AG08395 (cell line): ENCODE results near the gene ARNT2.
"Not testable (repeated sequence)": the region's sequence is repeated elsewhere in the genome, so short reads cannot be mapped to it uniquely, and the experiment has no call there.

ENCODE experiments used
- DNase-seq: peaks from one replicate; pipeline ENCODE4 v3.0.0; 2012; ENCODE audit warnings: mixed read lengths, low spot score

ARNT2 gene

DNA sequence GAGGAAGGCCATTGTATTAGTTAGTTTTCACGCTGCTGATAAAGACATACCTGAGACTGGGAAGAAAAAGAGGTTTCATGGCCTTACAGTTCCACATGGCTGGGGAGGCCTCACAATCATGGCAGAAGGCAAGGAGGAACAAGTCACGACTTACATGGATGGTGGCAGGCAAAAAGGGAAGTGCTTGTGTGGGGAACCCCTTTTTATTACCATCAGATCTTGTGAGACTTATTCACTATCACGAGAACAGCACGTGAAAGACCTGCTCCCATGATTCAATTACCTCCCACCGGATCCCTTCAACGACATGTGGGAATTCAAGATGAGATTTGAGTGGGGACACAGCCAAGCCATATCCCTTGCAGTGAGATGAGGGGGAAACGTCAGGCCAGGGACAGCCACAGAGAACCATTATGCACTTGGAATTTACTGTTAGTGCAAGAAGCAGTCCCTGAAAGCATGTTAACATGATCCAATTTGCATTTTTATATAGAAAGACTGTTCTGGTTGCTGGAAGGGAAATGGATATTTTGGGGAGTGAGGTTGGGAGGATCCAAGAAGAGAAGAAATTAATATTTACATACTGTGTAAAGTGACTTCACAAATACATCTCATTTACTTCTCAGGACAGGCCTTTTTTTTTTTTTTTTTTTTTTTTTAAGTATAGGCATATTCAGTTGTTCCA lies 87.1 kb downstream of the ARNT2 start:
- DNase-seq, result no peak

DNA sequence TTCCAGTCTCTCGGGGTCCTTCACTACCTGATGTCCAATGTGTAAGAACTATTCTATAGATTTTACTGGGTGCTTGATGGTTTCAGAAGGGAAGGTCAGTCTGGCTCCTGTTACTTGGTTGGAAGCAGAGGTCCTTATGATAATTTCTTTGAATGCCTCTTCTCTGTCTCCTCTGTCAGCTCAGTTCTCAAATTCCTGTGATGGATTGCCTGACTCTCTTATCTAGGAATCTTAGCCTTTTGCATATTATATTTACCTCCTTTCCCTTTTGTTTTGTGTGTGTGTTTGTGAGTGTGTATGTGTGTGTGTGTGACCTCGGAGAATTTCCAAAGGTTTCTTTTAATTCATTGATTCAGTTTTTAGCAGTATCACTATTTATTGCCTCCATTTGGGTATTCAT lies 88.2 kb downstream of the ARNT2 start:
- DNase-seq, result no peak

DNA sequence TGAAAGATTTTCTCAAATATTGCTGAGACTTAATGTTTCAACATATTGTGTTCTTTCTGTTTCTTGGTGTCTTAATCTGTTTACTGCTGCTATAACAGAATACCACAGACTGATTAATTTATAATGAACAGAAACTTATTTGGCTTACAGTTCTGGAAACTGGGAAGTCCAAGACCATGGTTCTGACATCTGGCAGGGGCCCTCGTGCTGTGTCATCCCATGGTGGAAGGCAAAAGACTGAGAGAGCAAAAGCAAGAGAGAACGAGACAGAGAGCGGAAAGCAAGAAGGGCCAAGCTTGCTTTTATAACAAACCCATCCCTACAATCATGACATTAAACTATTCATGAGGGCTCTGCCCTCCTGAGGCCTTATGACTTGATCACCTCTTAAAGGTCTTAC lies 88.7 kb downstream of the ARNT2 start:
- no peak for DNase-seq

- peak; percentile 72 for DNase-seq
Observed at GRCh38 chr15:80494351-80494751, 90.2 kb downstream of the ARNT2 start.

DNA sequence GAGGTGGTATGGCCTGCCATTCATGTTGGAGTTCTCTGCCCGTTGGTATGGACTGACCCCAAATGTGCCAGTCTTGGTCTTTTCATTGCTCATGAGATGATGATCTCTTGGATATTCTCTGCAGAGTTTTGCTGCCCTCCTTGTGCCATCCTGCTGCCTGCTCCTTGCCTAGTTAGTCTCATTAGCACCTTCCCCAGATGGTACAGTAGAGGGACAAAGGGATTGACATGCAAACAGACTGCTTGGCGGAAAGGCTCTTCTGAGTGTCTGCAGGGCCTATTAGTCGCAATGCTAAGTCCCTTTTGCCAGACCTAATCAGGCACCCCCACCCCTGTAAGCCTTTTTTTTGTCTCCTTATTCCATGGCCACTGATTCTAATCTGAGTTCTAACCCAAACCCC lies 90.6 kb downstream of the ARNT2 start:
- no peak for DNase-seq

DNA sequence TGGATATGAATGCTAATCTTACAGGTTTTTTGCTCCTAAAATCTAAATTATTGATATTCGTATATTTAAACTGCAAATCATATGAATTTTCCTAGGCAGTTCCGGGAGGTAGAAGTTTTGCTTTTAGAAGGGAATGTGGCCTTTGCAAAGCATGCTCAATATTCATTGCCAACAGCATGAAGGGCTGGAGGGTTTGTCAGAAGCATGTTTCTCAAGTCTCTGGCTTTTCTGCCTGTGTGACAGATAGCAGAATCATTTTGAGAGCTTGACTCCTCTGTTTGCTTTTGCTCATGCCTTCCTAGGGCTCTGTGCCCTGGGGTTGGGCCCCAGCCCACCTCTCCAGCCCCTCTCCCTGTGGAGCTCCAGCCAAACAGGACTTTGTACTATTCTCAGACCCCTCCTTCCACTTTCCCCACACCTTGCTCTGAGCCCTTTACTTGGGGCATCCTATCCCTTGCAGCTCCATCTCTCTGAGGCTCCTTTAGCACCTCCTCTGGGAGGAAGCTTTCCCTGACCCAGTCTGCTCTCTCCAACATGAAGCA lies 91.3 kb downstream of the ARNT2 start:
- DNase-seq, result no peak

DNA sequence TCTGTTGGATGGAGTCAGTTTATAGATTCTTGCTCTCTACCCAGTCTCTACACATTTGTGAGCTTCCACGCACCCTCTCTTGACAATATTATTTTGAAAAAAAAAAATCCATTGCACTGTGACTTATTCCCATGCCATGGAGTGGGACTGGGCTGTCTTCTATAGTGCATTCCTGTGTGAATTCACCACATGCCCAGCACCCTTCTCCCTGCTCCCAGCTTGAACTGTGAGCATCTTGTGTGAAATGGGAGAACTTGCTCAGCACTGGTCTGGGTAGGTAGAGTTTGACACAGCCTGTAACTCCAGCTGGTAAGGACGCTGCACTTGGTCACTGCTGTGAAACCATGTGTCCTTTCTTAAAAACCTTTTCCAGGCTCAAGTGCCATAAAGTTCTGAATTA lies 91.9 kb downstream of the ARNT2 start:
- no peak for DNase-seq

GRCh38 chr15:80497221-80497620 lies 93.0 kb downstream of the ARNT2 start:
- no peak for DNase-seq

GRCh38 chr15:80498652-80499051 lies 94.5 kb downstream of the ARNT2 start:
- DNase-seq, result no peak

- no peak for DNase-seq
Observed at GRCh38 chr15:80500021-80500420, 95.8 kb downstream of the ARNT2 start.

- no peak for DNase-seq
Observed at GRCh38 chr15:80501476-80501875, 97.3 kb downstream of the ARNT2 start.

DNA sequence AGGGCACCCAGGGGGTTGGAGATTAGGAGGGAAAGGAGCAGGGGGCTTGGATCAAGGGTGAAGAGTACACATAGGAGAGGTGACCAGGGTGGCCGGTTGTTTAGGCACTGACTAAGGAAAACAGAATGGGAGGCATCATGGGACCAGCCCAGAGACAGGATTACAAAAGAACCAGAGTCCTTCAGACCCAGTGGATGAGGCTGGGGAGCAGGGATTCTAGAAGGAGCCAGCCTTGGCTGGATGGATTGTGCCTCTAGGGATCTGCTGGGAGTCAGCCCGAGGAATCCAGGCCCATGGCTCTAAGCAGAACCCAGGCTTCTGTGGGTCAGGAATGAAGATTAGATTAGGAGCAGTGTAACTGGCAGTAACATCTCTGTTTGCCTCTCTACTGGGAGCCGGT lies 98.6 kb downstream of the ARNT2 start:
- DNase-seq, result no peak

- DNase-seq, result no peak
Observed at GRCh38 chr15:80503319-80503952, 99.3 kb downstream of the ARNT2 start.

- no peak for DNase-seq
Observed at GRCh38 chr15:80504931-80505330, 100.7 kb downstream of the ARNT2 start.

- DNase-seq, result no peak
Observed at GRCh38 chr15:80506286-80506893, 102.2 kb downstream of the ARNT2 start.

DNA sequence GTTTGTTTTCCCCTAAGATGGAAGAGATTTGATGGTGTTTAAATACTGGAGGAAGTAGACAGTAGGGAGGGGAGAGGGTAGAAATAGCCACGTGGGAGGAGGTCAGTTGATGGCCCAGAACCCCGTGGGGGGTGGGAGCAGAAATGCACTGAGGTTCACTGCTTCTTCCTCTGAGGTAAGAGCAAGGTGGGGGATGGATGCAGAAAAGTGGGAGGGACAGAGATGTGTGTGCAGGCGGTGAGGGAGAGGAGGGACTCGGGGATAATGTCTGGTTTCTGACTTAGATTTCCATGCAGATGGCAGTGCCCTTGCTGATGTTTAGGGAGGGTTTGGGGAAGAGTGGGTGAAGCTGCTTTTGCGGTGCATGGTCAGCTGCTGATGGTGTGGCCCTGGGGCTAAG lies 102.9 kb downstream of the ARNT2 start:
- DNase-seq, result no peak

- peak; percentile 95 for DNase-seq
Observed at GRCh38 chr15:80507638-80508316, 103.6 kb downstream of the ARNT2 start.

- DNase-seq, result no peak
Observed at GRCh38 chr15:80508783-80509182, 104.6 kb downstream of the ARNT2 start.

- DNase-seq, result no peak
Observed at GRCh38 chr15:80509800-80510199, 105.6 kb downstream of the ARNT2 start.

- not testable (repeated sequence) for DNase-seq
Observed at GRCh38 chr15:80510985-80511384, 106.8 kb downstream of the ARNT2 start.

DNA sequence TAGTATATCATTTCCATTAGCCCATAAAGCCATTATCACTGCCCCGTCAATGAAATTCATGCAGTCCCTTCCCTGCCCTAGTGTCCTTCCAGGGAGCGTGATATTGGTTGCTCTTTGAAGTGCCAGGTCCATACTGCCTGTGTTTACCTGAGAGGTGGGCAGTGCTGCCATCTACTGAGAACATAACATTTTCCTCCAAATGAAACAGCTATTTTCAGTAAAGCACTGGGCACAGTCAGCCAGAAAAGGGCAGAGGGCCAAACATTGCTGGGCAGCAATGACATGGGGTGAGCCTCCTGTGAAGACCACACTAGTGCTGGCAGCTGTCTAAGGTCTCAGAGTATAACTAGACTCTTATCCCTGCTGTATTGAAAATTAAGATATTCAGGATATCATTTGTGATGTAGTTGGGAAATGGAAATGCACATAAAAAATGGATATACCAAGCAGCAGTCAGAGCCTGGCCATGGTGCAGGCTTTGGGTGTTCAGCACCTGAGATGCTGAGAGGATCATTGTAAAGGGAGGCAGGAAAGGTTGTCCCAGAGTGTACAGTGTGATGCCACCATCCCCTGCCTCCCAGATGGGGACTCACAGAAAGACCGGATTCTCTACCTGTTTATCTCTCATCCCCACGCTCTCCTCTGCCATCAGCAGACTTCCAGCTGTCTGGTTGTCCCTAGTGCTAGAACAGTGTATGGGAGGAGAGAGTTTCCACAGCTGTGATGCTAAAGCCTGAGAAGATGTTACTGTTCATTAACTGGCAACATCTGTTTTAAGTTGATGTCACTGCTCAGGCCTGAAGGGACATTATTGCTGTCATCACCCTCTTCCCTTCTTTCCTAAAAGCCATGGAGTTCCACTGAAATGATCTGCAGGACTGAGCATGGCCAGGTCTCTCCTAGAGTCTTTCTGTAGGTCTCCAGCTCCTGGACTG lies 108.8 kb downstream of the ARNT2 start:
- DNase-seq, result peak; percentile 37
